Kidney (tissue), 14 donors: Measurements from ENCODE around the gene BIN1. TPM values are rescaled to one million over a fixed set of nuclear protein-coding genes. Genes with fewer than 3 reads are reported as not detected.

ENCODE experiments used
- DNase-seq, 5 donors: peaks; one replicate each; pipeline ENCODE4 v3.0.0-alpha.2; 2013 to 2020
- FAIRE-seq: peaks from 2 replicates; lab custom pipeline; 2012; peaks lifted over from hg19 to GRCh38; lab: Jason Lieb, UNC
- H3K27ac ChIP-seq, 2 donors: one replicate each; pipeline ENCODE4 v1.7.0; 2013; ENCODE audit warnings: low read depth in 2 of 2, low read length in 2 of 2, inconsistent platforms in 1 of 2
- H3K27me3 ChIP-seq: one replicate; pipeline ENCODE4 v1.7.1; 2013; ENCODE audit warnings: low read length, inconsistent platforms; ENCODE audit not compliant: control insufficient read depth, insufficient read depth
- H3K36me3 ChIP-seq, 3 donors: one replicate each; pipeline versions ENCODE4 v1.7.0 to v1.7.1; 2013; ENCODE audit warnings: low read length in 3 of 3, control low read depth in 1 of 3, inconsistent platforms in 1 of 3; ENCODE audit not compliant: insufficient read depth in 3 of 3, control insufficient read depth in 2 of 3
- H3K4me1 ChIP-seq, 3 donors: one replicate each; pipeline versions ENCODE4 v1.7.0 to v1.7.1; 2013; ENCODE audit warnings: low read length in 3 of 3, inconsistent platforms in 1 of 3, low read depth in 1 of 3; ENCODE audit not compliant: control insufficient read depth in 2 of 3, insufficient read depth in 2 of 3
- H3K4me3 ChIP-seq, 3 donors: one replicate each; pipeline versions ENCODE4 v1.7.0 to v1.8.1; 2013; ENCODE audit warnings: low read length in 3 of 3, control low read depth in 1 of 3, inconsistent platforms in 1 of 3
- H3K9ac ChIP-seq, 3 donors: one replicate each; pipeline versions ENCODE4 v1.7.0 to v1.7.1; 2013; ENCODE audit warnings: low read length in 3 of 3, control low read depth in 1 of 3, inconsistent platforms in 1 of 3
- H3K9me3 ChIP-seq, 3 donors: one replicate each; pipeline versions ENCODE4 v1.7.0 to v1.7.1; 2013; ENCODE audit warnings: low read length in 3 of 3, control low read depth in 1 of 3, inconsistent platforms in 1 of 3; ENCODE audit not compliant: control insufficient read depth in 2 of 3, insufficient read depth in 1 of 3
- intact Hi-C: fragments of 100-400 bp; cut with DNase I; formaldehyde crosslinking; loops from one replicate; pipeline ENCODE4 v1.11.1; 2022
- polyA plus RNA-seq: library from polyadenylated mRNA; stranded (reverse); fragments of 350-450 nt; fragmentation: Illumina TruSeq; extraction: RNeasy Lipid Tissue Mini Kit (QIAGEN cat#74804); gene quantifications from one replicate; pipeline ENCODE4 v1.2.3, GENCODE V29; 2014; ENCODE audit warnings: low read depth, low replicate concordance; ENCODE audit not compliant: insufficient read depth
- total RNA-seq: library from RNA; stranded (reverse); fragmentation: NEBNext Ultra II Directional; extraction: Animal tissue kit (Norgen Biotek cat#: 25700); gene quantifications from one replicate; pipeline ENCODE4 v1.2.1, GENCODE V29; 2021
- TF ChIP-seq, protein P1 (sequence below): IDR thresholded peaks from 3 replicates; pipeline ENCODE4 v1.5.1; 2012; ENCODE audit warnings: mild to moderate bottlenecking, moderate library complexity, borderline replicate concordance; ENCODE audit not compliant: insufficient read depth; ENCODE audit errors: extremely low read depth
- donor health status: control.
- donor health status: control.
- donor health status: control.
- donor health status: control.
- donor health status: control.
- donor health status: DM: yes; HTN: yes; CAD: no.
- donor health status: Normal renal cell carcinoma (clear cell type).

The BIN1 gene
- total and polyA plus RNA-seq, 2 donors from 2014 or later = 121 to 167 TPM

DNA sequence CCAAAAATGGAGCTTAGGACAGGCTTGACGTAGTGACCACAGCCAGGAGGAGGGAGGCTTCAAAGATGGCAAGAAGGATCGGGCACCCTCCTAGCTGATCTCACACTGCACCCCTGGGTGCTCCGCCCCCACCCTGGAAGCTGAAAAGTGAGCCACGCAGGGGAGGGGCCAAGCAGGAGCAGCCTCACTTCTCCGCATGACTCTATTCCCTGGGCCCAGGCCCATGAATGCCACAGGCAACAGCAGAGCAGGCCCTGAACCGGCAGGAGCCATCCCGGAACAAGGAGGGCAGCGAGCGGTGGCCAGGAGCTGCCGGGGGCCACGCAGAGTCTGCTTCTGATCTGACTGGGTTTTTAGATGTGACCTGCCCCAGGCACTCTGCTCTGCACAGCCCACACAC, 30.0 kb downstream of the BIN1 start:
- Histone ChIP-seq H3K27ac (no peak overlapping the region), H3K9me3 (no peaks in the 10 kb centered on the region), H3K4me1 (peaks cover 0 to 11% (median 3%) of the 10 kb centered on the region in 3 donors), H3K27me3 (no peaks in the 10 kb centered on the region), H3K4me3 (no peak overlapping the region), H3K9ac (no peak overlapping the region), H3K36me3 (no peaks in the 10 kb centered on the region)
- intact Hi-C loops = no loop called here
- TF ChIP-seq, protein P1, sequence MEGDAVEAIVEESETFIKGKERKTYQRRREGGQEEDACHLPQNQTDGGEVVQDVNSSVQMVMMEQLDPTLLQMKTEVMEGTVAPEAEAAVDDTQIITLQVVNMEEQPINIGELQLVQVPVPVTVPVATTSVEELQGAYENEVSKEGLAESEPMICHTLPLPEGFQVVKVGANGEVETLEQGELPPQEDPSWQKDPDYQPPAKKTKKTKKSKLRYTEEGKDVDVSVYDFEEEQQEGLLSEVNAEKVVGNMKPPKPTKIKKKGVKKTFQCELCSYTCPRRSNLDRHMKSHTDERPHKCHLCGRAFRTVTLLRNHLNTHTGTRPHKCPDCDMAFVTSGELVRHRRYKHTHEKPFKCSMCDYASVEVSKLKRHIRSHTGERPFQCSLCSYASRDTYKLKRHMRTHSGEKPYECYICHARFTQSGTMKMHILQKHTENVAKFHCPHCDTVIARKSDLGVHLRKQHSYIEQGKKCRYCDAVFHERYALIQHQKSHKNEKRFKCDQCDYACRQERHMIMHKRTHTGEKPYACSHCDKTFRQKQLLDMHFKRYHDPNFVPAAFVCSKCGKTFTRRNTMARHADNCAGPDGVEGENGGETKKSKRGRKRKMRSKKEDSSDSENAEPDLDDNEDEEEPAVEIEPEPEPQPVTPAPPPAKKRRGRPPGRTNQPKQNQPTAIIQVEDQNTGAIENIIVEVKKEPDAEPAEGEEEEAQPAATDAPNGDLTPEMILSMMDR = no peak
- DNase-seq = no peak
- no peak for FAIRE-seq

DNA sequence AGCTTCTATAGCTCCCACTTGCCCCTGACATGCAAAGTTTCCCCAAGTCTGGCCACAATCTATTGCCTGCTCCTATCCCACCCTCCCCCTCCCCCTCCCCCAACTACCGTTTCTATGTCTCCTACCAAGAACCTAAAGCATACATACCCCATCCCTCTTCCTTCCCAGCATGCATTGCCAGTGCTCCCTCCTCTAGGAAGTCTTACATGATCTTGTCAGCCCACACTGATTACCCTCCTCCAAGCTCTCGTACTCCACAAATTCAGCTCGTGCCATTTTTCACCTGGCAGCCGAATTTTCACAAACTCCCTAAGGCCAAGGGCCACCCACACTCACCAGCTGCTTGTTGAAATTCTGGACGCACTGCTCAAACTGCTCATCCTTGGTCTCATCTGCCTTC, 30.7 kb downstream of the BIN1 start:
- Histone ChIP-seq H3K27me3 (no peaks in the 10 kb centered on the region), H3K27ac (no peak overlapping the region), H3K4me1 (peaks cover 0 to 9% (median 3%) of the 10 kb centered on the region in 3 donors), H3K36me3 (no peaks in the 10 kb centered on the region), H3K4me3 (no peak overlapping the region), H3K9me3 (no peaks in the 10 kb centered on the region), H3K9ac (no peak overlapping the region)
- FAIRE-seq (no peak), DNase-seq (no peak)
- TF ChIP-seq, protein P1 = no peak
- intact Hi-C loops = no loop called here

DNA sequence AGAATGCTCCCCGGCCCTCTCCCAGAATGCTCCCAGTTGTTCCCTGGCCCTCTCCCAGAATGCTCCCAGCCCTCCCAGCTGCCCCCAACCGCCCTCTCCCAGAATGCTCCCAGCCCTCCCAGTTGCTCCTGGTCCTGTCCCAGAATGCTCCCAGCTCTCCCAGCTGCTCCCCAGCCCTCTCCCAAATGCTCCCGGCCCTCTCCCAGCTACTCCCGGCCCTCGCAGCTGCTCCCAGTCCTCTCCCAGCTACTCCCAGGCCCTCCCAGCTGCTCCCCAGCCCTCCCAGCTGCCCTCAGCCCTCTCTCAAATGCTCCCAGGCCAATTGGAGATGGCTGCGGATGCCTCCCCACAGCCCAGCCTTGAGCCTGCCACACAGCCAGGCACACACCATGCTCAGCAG, 31.1 kb downstream of the BIN1 start:
- no peak overlapping the region for H3K9ac ChIP-seq
- no peak overlapping the region for H3K4me3 ChIP-seq
- TF ChIP-seq, protein P1 = no peak
- peaks cover 0 to 5% (median 3%) of the 10 kb centered on the region in 3 donors for H3K4me1 ChIP-seq
- intact Hi-C loops = no loop called here
- DNase-seq = no peak
- no peaks in the 10 kb centered on the region for H3K9me3 ChIP-seq
- no peak overlapping the region for H3K27ac ChIP-seq
- H3K27me3 ChIP-seq = no peaks in the 10 kb centered on the region
- no peak for FAIRE-seq
- H3K36me3 ChIP-seq = no peaks in the 10 kb centered on the region

DNA sequence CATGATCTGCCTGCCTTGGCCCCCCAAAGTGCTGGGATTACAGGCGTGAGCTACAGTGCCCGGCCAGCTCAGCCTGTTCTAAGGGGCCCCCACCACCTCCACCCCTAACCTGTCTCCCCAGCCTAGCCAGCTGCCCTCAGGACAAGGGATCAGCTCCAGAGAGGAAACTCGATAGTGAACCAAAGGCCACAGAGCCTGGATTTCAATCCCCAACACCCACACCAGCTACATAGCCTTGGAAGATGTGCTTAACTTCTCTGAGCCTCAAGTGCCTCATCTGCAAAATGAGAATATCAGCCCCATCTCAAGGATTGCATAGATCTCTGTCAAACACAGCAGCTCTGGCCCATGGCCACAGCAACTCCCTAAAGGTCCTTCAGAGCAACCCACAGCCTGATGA, 32.0 kb downstream of the BIN1 start:
- no peak for DNase-seq
- Histone ChIP-seq H3K36me3 (peaks cover 0 to 5% (median 0%) of the 10 kb centered on the region in 3 donors), H3K4me3 (no peak overlapping the region), H3K4me1 (peaks cover 0 to 3% (median 0%) of the 10 kb centered on the region in 3 donors), H3K9me3 (no peaks in the 10 kb centered on the region), H3K27me3 (no peaks in the 10 kb centered on the region), H3K9ac (no peak overlapping the region), H3K27ac (no peak overlapping the region)
- intact Hi-C loops = no loop called here
- TF ChIP-seq, protein P1 = no peak
- FAIRE-seq = no peak
